Anterior cingulate cortex (tissue), 58 donors: Measurements from ENCODE around the gene UTP14C.
A peak's percentile ranks its signal among the peaks of the same experiment; 100 is the strongest.
"Not testable (repeated sequence)": the region's sequence is repeated elsewhere in the genome, so short reads cannot be mapped to it uniquely, and the experiment has no call there.

Source experiments
- DNase-seq, 58 donors: peaks; one replicate each; lab custom pipeline; 2025; lab: John Stamatoyannopoulos, UW

The UTP14C gene

GRCh38 chr13:52034616-52035226 is 10.2 kb downstream of the UTP14C start:
- DNase-seq, result no peak

DNA sequence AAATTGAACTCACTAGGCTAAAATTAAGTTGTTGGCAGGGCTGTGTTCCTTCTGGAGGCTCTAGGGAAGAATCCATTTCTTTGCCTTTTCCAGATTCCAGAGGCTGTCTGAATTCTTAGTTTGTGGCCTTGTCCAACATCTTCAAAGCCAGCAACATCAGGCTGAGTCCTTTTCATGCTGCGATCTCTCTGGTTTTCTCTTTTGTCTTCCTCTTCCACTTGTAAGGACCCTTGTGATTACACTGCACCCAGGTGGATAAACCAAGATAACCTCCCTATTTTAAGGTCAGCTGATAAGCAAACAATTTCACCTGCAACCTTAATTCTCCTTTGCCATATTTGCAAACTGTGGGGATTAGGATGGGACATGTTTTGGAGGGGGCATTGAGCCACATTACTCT is 11.5 kb downstream of the UTP14C start:
- no peak for DNase-seq

- DNase-seq, result no peak
Measured at GRCh38 chr13:52043675-52044074, 19.2 kb downstream of the UTP14C start.

DNA sequence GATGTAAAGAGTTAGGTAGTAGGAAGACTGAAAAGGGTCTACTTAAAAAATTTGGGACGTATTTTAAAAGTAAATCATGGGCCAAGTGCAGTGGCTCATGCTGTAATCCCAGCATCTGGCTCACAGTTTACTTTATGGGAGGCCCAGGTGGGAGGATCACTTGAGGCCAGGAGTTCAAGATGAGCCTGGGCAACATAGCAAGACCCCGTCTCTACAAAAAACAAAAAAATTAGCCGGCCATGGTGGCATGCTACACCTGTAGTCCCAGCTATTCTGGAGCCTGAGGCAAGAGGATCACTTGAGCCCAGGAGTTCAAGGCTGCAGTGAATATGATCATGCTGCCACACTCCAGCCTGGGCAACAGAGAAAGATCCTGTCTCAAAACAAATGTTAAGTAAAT is 23.0 kb downstream of the UTP14C start:
- DNase-seq, result no peak

GRCh38 chr13:52048516-52048915 is 24.0 kb downstream of the UTP14C start:
- DNase-seq, result no peak

- no peak for DNase-seq
Measured at GRCh38 chr13:52051400-52051799, 26.9 kb downstream of the UTP14C start.

DNA sequence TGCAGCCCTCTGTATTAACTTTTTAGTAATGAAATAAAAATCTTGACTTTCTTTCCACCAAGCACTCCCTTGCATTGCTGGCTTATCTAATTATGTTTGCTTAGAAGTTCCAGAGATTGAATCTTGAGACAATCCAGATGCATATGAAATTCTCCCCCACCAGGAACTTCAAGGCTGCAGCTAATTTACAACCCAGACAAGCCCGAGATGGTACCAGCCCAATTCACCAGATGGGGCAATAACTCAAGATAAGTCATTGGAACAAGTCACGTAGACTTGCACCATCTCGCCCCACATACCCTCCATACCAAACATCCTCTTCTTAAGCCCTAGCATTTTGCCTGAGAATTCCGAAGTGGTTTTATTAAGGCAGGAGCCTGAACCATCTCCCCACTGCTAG is 29.0 kb downstream of the UTP14C start:
- DNase-seq, result no peak

- not testable (repeated sequence) for DNase-seq
Measured at GRCh38 chr13:52061064-52061463, 36.6 kb downstream of the UTP14C start.

- DNase-seq, result peak in 2 of 58 donors; percentile 13 to 21
Measured at GRCh38 chr13:52061587-52061986, 37.1 kb downstream of the UTP14C start.

DNA sequence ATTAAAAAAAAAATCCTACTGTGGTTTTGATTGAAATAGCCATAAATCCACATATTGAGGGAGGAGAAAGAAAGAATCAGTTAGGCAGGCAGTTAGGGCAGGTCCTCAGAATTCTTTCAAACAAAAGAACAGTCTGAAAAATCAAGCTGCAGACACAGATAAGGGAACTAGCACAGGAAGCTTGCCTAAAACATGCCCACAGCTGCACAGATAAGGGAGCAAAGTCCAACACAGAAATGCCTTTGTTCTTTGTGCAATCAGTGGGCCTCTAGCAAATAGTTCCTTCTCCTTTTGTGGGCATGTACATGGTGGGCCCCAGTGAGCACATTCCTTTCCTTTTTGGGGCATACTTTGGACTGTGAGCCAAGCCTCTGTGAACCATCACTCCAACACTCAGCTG is 42.7 kb downstream of the UTP14C start:
- no peak for DNase-seq

GRCh38 chr13:52070929-52071523 is 46.5 kb downstream of the UTP14C start:
- DNase-seq, result no peak
